HEK293T (cell line): Measurements from ENCODE around the gene DBI.

Source experiments
- CTCF ChIA-PET: fragments of 350-600 bp; formaldehyde crosslinking; extraction: SDS; loops from one replicate; lab custom pipeline; 2021; ENCODE audit warnings: antibody characterized with exemption, inconsistent platforms; lab: Yijun Ruan, JAX
- POLR2A ChIA-PET: fragments of 350-600 bp; formaldehyde crosslinking; extraction: SDS; loops from one replicate; lab custom pipeline; 2020; ENCODE audit warnings: antibody characterized with exemption, inconsistent platforms; lab: Yijun Ruan, JAX
- DNase-seq: peaks from one replicate; pipeline ENCODE4 v3.0.0; 2012; ENCODE audit warnings: mixed read lengths; ENCODE audit errors: extremely low spot score
- ARNT ChIP-seq: fragments of 450-650 bp; IDR thresholded peaks from 2 replicates; pipeline ENCODE4 v1.6.1; 2017; ENCODE audit warnings: mild to moderate bottlenecking
- BHLHE40 ChIP-seq: fragments of 450-650 bp; IDR thresholded peaks from 2 replicates; pipeline ENCODE4 v1.6.1; 2016; ENCODE audit warnings: mild to moderate bottlenecking, moderate library complexity, borderline replicate concordance
- CTBP1 ChIP-seq: fragments of 450-650 bp; IDR thresholded peaks from 2 replicates; pipeline ENCODE4 v1.6.1; 2016; ENCODE audit warnings: borderline replicate concordance
- ELF4 ChIP-seq: fragments of 450-650 bp; IDR thresholded peaks from 2 replicates; pipeline ENCODE4 v1.6.1; 2017; ENCODE audit warnings: antibody characterized with exemption
- FOXA1 ChIP-seq: fragments of 450-650 bp; IDR thresholded peaks from 2 replicates; pipeline ENCODE4 v1.6.1; 2016; ENCODE audit warnings: mild to moderate bottlenecking
- FOXK2 ChIP-seq: fragments of 450-650 bp; IDR thresholded peaks from 2 replicates; pipeline ENCODE4 v1.6.1; 2016; ENCODE audit warnings: mild to moderate bottlenecking
- FOXM1 ChIP-seq: fragments of 450-650 bp; IDR thresholded peaks from 2 replicates; pipeline ENCODE4 v1.6.1; 2017; ENCODE audit warnings: mild to moderate bottlenecking, borderline replicate concordance
- HDGF ChIP-seq: fragments of 450-650 bp; IDR thresholded peaks from 2 replicates; pipeline ENCODE4 v1.6.1; 2017; ENCODE audit warnings: antibody characterized with exemption, borderline replicate concordance
- L3MBTL2 ChIP-seq: fragments of 450-650 bp; conservative IDR thresholded peaks from 2 replicates; pipeline ENCODE4 v1.6.1; 2016; ENCODE audit warnings: mild to moderate bottlenecking
- LEF1 ChIP-seq: fragments of 450-650 bp; IDR thresholded peaks from 2 replicates; pipeline ENCODE4 v1.6.1; 2017; ENCODE audit warnings: mild to moderate bottlenecking, borderline replicate concordance
- NFRKB ChIP-seq: fragments of 450-650 bp; IDR thresholded peaks from 2 replicates; pipeline ENCODE4 v1.6.1; 2016; ENCODE audit warnings: mild to moderate bottlenecking, moderate library complexity
- SP1 ChIP-seq: fragments of 450-650 bp; IDR thresholded peaks from 2 replicates; pipeline ENCODE4 v1.6.1; 2017
- SUZ12 ChIP-seq: fragments of 450-650 bp; IDR thresholded peaks from 2 replicates; pipeline ENCODE4 v1.6.1; 2016; ENCODE audit warnings: mild to moderate bottlenecking
- TARDBP ChIP-seq: fragments of 450-650 bp; IDR thresholded peaks from 2 replicates; pipeline ENCODE4 v1.6.1; 2016
- ZNF384 ChIP-seq: fragments of 450-650 bp; IDR thresholded peaks from 2 replicates; pipeline ENCODE4 v1.6.1; 2016
- TF ChIP-seq, protein P1 (sequence below): fragments of 450-650 bp; IDR thresholded peaks from 2 replicates; pipeline ENCODE4 v1.6.1; 2016

Gene DBI

DNA sequence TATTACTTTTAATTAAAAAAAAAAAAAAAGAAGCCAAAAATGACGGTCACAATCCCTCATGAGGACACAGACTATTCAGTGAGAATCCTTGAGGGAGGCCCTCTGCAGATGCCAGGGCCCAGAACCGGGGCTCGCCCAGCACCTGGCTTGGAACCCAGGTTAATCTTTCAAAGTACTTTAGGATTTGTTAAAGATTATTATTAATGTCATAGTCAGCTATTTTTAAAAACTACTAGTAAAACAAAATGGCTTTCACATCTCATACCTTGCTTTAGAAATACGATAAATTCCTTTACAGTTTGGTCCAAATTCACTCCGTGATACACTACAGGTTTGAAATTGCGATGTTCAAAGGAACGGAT lies 27.2 kb upstream of the DBI start:
- POLR2A ChIA-PET = no interaction called here
- DNase-seq = no peak
- TF ChIP-seq FOXK2 (no peak), L3MBTL2 (no peak), TARDBP (no peak), SP1 (no peak), HDGF (no peak), BHLHE40 (no peak), LEF1 (no peak), FOXA1 (no peak), ZNF384 (no peak), ELF4 (no peak), ARNT (no peak), SUZ12 (no peak), CTBP1 (no peak), NFRKB (no peak), FOXM1 (no peak)
- TF ChIP-seq, protein P1, sequence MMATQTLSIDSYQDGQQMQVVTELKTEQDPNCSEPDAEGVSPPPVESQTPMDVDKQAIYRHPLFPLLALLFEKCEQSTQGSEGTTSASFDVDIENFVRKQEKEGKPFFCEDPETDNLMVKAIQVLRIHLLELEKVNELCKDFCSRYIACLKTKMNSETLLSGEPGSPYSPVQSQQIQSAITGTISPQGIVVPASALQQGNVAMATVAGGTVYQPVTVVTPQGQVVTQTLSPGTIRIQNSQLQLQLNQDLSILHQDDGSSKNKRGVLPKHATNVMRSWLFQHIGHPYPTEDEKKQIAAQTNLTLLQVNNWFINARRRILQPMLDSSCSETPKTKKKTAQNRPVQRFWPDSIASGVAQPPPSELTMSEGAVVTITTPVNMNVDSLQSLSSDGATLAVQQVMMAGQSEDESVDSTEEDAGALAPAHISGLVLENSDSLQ = no peak
- CTCF ChIA-PET = no interaction called here

- TF ChIP-seq SP1 (no peak), FOXA1 (no peak)
- no peak for DNase-seq
- POLR2A ChIA-PET = no interaction called here
- CTCF ChIA-PET = interaction anchor here (0.5 kb wide), 1 partner anchor 460 kb away, joined by 3 read pairs; no protein-coding TSS in a partner anchor
Measured at GRCh38 chr2:119341684-119342083, 25.1 kb upstream of the DBI start.

- CTCF ChIA-PET = interaction anchor here (0.5 kb wide), 1 partner anchor 100 kb away, joined by 5 read pairs; no protein-coding TSS in a partner anchor
- POLR2A ChIA-PET = interaction anchor here (4.9 kb wide), 1 partner anchor 17 kb away, joined by 16 read pairs; the partner anchor contains the start of genes C2orf76 and DBI
- TF ChIP-seq CTBP1 = no peak
- TF ChIP-seq, protein P1 = no peak
- no peak for TF ChIP-seq L3MBTL2
- no peak for TF ChIP-seq BHLHE40
- TF ChIP-seq ARNT = no peak
- no peak for TF ChIP-seq SUZ12
- TF ChIP-seq ELF4 = no peak
- TF ChIP-seq ZNF384 = no peak
- TF ChIP-seq SP1 = no peak
- no peak for DNase-seq
Measured at GRCh38 chr2:119349289-119349688, 17.5 kb upstream of the DBI start.

- ChIA-PET CTCF (interaction anchor here (0.7 to 1.0 kb wide), 3 partner anchors 12 to 278 kb away, joined by 3 to 5 read pairs (median 5); no protein-coding TSS in a partner anchor), POLR2A (interaction anchor here (0.6 to 4.9 kb wide), 2 partner anchors 16 to 17 kb away, joined by 3 to 16 read pairs; partner anchors contain the start of genes C2orf76 and DBI)
- TF ChIP-seq FOXM1 (no peak), FOXK2 (no peak), SUZ12 (no peak), BHLHE40 (no peak), ELF4 (no peak), CTBP1 (no peak), TARDBP (no peak), NFRKB (no peak), L3MBTL2 (no peak), FOXA1 (no peak), ARNT (no peak), ZNF384 (no peak), HDGF (no peak)
- TF ChIP-seq, protein P1 = no peak
- DNase-seq = no peak
Measured at GRCh38 chr2:119350311-119350998, 16.3 kb upstream of the DBI start.

GRCh38 chr2:119352357-119352756 lies 14.4 kb upstream of the DBI start:
- ChIA-PET CTCF (interaction anchor here (1.1 kb wide), 1 partner anchor 132 kb away, joined by 8 read pairs; no protein-coding TSS in a partner anchor), POLR2A (interaction anchor here (4.9 kb wide), 1 partner anchor 14 kb away, joined by 16 read pairs; the partner anchor contains the start of genes C2orf76 and DBI)
- no peak for DNase-seq
- TF ChIP-seq ARNT (no peak), FOXA1 (no peak), SP1 (no peak), LEF1 (no peak), ELF4 (no peak), FOXM1 (no peak), BHLHE40 (no peak), SUZ12 (no peak), HDGF (no peak), FOXK2 (no peak), NFRKB (no peak), CTBP1 (no peak), TARDBP (no peak)
- TF ChIP-seq, protein P1 = no peak
